ENCODE data around the gene POU6F1.

- no peak for TF ChIP-seq NFYB (IDR thresholded peaks at IDR 0.05; ENCODE audit: insufficient read depth, low read depth, low read length)
- TF ChIP-seq STAT1 (conservative IDR thresholded peaks at IDR 0.05) = no peak
- TF ChIP-seq SMC3 (IDR thresholded peaks at IDR 0.05; ENCODE audit: borderline replicate concordance, low read length) = no peak
- TF ChIP-seq BACH1 (IDR thresholded peaks at IDR 0.05; ENCODE audit: borderline replicate concordance) = no peak
- peak; percentile 69 for TF ChIP-seq POLR2AphosphoS5 (IDR thresholded peaks at IDR 0.05; ENCODE audit: low read length)
- TF ChIP-seq FOXM1 (IDR thresholded peaks at IDR 0.05; ENCODE audit: low read depth, low read length) = no peak
These were observed 28.5 kb upstream of the POU6F1 start for GRCh38 chr12:51246254-51246853.
